Large intestine (tissue), 1 donor: ENCODE data around the gene NAP1L3. TPM values are rescaled to one million over a fixed set of nuclear protein-coding genes. Genes with fewer than 3 reads are reported as not detected.

ENCODE experiments used
- polyA plus RNA-seq: library from polyadenylated mRNA; unstranded; fragments of 120-200 nt; gene quantifications from one replicate; pipeline ENCODE4 v1.2.1, GENCODE V29; 2013

NAP1L3 gene
- polyA plus RNA-seq, 1 donor, result 8.9 TPM

Other genes starting within 250 kb of the NAP1L3 start
- 0.24 TPM for gene FAM133A, start 628 bp upstream of the NAP1L3 start, polyA plus RNA-seq